D721Med (cell line): ENCODE measurements around the gene ORC5.

Experiments
- DNase-seq: peaks from one replicate; pipeline ENCODE4 v3.0.0; 2011; ENCODE audit warnings: low spot score; ENCODE audit not compliant: insufficient read length
- FAIRE-seq: peaks from 2 replicates; lab custom pipeline; 2011; peaks lifted over from hg19 to GRCh38; lab: Jason Lieb, UNC
- TF ChIP-seq, protein P1 (sequence below): IDR thresholded peaks from 2 replicates; pipeline ENCODE4 v1.5.1; 2012; ENCODE audit warnings: mild to moderate bottlenecking, control low read depth; ENCODE audit not compliant: insufficient read depth; ENCODE audit errors: missing control alignments

ORC5 gene

DNA sequence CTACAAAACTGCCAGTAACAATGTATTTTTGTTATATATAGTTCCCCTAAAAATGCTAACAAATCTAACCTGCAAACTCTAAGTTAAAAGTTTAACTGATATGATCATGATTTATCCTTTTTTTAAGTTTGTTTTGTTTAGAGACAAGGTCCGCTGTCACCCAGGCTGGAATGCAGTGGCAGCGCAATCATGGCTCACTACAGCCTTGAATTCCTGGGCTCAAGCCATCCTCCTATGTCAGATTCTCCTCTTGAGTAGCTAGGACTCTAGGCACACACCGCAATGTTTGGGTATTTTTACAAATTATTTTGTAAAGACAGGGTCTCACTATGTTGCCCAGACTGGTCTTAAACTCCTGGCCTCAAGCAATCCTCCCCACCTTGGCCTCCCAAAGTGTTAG, 46.6 kb downstream of the ORC5 start:
- DNase-seq (no peak), FAIRE-seq (no peak)
- TF ChIP-seq, protein P1, sequence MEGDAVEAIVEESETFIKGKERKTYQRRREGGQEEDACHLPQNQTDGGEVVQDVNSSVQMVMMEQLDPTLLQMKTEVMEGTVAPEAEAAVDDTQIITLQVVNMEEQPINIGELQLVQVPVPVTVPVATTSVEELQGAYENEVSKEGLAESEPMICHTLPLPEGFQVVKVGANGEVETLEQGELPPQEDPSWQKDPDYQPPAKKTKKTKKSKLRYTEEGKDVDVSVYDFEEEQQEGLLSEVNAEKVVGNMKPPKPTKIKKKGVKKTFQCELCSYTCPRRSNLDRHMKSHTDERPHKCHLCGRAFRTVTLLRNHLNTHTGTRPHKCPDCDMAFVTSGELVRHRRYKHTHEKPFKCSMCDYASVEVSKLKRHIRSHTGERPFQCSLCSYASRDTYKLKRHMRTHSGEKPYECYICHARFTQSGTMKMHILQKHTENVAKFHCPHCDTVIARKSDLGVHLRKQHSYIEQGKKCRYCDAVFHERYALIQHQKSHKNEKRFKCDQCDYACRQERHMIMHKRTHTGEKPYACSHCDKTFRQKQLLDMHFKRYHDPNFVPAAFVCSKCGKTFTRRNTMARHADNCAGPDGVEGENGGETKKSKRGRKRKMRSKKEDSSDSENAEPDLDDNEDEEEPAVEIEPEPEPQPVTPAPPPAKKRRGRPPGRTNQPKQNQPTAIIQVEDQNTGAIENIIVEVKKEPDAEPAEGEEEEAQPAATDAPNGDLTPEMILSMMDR: no peak

DNA sequence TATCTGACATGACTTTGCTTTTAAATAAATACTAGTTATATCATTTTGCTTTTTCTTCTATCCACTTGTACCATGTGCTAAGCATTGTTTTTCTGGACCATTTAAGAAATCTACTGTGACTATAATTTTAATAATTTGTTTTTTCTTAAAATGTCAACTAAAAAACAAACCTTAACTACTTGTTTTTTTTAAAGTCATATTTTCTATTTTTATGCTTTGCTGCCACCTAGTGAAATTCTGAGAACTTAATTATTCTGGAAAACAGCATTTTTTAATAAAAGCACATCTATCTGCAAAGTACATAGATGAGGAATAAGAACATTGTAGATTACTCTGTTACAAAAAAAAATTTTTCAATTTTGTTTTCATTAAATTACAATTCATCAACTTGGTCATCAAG, 47.4 kb downstream of the ORC5 start:
- no peak for FAIRE-seq
- DNase-seq: no peak

DNA sequence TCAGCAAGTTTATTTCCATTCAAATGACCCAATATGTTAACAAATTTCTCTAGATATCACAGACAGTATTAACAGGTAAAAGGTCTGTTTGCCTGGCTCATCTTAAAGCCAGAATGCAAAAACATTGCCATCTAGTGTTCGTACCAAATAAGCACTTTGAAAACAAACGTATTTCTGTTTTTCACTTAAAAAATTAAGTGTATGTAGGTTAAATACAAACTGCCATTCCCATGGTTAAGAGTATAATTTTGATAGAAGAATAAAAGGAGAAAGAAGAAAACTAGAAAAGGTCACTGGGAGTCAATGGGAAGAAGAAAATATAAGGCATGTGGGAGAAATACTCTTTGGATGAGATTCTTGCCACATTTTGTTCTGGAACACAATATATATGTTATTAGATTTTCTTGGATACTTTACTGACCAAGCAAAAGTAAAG, 51.0 kb downstream of the ORC5 start:
- DNase-seq (no peak), FAIRE-seq (peak; percentile 41)
- TF ChIP-seq, protein P1: peak; percentile 66

More for the DNA sequence above, 47.4 kb downstream of the ORC5 start:
- TF ChIP-seq, protein P1: peak; percentile 49

DNA sequence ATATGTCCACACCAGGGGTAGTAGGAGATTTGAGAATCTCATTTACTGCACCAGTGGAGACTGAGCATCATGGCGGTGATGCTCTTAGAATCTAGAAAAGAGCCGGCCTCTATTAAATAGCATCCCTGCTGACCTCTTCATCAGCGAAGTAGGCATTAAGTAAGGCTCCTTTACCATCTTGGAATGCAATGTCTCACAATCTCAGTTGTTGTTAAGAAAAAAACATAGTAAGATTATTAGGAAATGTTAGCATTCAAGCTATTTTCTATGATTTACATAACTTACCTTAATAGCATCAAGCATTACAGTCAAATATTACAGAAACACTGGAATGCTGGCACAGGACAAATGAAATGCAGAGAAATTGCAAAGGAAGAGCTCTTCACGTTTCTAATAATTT, 54.5 kb downstream of the ORC5 start:
- TF ChIP-seq, protein P1: no peak
- no peak for FAIRE-seq
- no peak for DNase-seq

DNA sequence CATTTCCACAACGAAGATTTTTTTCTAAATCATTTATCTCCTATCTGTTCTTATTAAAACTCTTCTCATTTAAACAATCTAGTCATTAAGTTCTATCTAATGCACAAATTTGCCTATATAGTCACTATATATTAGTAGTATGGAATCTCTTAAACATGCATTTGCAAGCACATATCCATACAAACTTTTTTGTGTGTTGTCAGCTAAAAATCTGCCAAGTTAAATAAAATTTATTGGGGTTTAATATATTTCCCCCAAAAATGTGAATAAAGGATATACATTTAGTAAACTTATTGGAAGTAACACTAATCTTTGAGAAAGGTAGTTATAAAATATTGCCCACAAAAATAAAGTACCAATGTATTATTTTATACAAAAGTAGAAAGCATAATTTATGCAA, 55.3 kb downstream of the ORC5 start:
- no peak for DNase-seq
- FAIRE-seq: no peak
- TF ChIP-seq, protein P1: no peak

DNA sequence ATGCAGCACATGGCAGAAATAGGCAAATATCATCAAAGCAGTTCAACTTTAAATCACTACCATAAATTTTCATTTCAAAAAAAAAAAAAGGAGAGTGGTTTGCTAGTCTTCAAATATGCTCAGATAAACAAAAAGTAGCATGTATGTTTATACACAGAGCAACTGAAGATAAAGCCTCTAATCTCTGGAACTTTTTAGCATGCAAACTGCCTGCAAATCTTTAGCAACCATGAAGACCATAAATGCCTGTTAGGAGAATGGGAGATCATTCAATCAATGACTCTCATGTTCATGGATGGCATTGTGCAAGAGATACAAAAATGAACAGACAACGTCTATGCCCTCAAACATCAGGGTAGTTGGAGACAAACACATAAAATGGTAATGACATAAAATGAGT, 57.3 kb downstream of the ORC5 start:
- no peak for DNase-seq
- FAIRE-seq: no peak
- TF ChIP-seq, protein P1: no peak

DNA sequence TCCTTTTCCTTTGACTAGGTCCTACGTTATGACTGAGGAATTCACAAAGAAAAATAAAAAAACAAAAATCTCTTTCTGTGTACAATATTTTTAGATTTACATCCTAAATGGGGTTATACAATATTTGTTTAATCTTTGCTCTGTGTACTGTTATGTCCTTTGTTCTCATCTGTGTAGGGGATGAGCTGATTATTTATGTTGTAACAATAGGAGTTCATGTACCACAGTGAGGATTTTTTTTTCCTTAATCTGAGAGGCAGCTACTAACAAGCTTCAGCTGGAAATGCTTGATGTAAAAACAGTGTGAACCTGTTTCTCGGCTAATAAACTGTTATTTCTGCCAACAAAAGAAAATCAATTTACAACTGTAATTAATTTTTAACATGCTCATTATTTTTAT, 58.0 kb downstream of the ORC5 start:
- TF ChIP-seq, protein P1: no peak
- DNase-seq (no peak), FAIRE-seq (no peak)
